LNCAP (cell line): ENCODE measurements around the gene ATP6V0A1.

Experiments used
- TF ChIP-seq, protein P1 (sequence below): fragments of 450-650 bp; IDR thresholded peaks from 2 replicates; pipeline ENCODE4 v1.5.1; 2017; ENCODE audit warnings: mild to moderate bottlenecking

The ATP6V0A1 gene

DNA sequence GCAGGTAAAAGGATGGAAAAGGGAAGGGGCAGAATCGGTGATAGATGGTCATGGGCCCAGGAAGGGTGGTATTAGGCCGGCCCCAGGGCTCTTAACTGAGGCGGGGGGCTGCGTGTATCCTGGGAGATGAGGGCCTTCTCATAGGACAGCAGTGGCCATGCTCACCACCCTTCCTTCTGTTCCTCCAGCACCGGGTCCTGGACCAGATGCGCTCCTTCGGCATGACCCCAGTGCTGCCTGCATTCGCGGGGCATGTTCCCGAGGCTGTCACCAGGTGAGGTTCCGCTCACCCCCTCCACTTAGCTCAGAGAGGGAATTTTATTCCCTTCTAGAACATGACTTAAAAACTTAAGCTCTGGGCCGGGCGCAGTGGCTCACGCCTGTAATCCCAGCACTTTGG lies 79.8 kb downstream of the ATP6V0A1 start:
- TF ChIP-seq, protein P1, sequence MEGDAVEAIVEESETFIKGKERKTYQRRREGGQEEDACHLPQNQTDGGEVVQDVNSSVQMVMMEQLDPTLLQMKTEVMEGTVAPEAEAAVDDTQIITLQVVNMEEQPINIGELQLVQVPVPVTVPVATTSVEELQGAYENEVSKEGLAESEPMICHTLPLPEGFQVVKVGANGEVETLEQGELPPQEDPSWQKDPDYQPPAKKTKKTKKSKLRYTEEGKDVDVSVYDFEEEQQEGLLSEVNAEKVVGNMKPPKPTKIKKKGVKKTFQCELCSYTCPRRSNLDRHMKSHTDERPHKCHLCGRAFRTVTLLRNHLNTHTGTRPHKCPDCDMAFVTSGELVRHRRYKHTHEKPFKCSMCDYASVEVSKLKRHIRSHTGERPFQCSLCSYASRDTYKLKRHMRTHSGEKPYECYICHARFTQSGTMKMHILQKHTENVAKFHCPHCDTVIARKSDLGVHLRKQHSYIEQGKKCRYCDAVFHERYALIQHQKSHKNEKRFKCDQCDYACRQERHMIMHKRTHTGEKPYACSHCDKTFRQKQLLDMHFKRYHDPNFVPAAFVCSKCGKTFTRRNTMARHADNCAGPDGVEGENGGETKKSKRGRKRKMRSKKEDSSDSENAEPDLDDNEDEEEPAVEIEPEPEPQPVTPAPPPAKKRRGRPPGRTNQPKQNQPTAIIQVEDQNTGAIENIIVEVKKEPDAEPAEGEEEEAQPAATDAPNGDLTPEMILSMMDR, result no peak

DNA sequence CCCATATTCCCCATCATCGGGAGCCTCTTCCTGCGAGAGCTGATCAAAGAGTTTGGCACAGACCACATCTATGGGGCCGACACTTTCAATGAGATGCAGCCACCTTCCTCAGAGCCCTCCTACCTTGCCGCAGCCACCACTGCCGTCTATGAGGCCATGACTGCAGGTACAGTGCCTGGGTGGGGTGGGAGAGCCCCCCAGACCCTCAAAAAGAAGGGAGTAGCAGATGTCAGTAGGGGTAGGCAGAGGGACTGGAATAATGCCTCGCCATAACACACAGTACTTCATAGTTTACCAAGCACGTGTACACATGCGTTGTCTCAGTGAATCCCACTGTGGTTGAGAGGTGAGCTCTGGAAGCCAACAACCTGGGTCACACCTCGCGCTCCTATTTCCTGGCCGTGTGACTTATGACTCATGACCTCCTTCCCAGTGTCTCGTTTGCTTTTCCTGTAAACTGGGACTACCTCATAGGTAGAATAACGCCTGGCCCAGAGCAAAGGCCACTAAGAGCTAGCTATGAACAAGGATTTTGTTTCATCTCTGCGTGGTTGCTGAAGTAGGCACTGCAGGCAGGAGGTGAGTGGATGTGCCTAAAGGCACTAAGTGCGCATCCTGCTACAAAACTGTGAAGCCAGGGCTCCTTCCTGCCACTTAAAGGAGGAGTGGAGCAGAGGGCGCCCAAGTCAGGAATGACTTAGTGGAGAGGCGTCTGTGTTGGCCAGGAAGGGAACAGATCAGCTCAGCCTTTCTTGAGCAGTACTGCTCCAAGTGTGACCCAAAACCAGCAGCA lies 82.6 kb downstream of the ATP6V0A1 start:
- TF ChIP-seq, protein P1, result no peak

DNA sequence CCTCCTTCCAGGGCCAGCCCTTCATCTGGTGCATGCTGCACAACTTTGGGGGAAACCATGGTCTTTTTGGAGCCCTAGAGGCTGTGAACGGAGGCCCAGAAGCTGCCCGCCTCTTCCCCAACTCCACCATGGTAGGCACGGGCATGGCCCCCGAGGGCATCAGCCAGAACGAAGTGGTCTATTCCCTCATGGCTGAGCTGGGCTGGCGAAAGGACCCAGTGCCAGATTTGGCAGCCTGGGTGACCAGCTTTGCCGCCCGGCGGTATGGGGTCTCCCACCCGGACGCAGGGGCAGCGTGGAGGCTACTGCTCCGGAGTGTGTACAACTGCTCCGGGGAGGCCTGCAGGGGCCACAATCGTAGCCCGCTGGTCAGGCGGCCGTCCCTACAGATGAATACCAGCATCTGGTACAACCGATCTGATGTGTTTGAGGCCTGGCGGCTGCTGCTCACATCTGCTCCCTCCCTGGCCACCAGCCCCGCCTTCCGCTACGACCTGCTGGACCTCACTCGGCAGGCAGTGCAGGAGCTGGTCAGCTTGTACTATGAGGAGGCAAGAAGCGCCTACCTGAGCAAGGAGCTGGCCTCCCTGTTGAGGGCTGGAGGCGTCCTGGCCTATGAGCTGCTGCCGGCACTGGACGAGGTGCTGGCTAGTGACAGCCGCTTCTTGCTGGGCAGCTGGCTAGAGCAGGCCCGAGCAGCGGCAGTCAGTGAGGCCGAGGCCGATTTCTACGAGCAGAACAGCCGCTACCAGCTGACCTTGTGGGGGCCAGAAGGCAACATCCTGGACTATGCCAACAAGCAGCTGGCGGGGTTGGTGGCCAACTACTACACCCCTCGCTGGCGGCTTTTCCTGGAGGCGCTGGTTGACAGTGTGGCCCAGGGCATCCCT lies 84.8 kb downstream of the ATP6V0A1 start:
- TF ChIP-seq, protein P1, result no peak

DNA sequence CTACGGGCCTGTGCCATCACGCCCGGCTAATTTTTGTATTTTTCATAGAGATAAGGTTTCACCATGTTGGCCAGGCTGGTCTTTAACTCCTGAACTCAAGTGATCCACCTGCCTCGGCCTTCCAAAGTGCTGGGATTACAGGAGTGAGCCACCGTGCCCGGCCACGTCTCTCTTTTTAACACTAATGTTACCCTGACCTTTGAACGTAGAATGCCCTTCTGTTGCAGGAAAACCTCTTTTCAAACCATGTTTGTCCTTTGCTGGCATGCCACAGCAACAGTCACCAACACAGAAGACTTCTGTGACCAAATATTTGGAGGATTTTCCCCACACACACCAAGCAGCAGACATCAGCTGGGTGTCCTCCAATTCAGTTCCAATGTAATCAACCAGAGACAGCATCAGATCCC lies 86.2 kb downstream of the ATP6V0A1 start:
- TF ChIP-seq, protein P1, result no peak

DNA sequence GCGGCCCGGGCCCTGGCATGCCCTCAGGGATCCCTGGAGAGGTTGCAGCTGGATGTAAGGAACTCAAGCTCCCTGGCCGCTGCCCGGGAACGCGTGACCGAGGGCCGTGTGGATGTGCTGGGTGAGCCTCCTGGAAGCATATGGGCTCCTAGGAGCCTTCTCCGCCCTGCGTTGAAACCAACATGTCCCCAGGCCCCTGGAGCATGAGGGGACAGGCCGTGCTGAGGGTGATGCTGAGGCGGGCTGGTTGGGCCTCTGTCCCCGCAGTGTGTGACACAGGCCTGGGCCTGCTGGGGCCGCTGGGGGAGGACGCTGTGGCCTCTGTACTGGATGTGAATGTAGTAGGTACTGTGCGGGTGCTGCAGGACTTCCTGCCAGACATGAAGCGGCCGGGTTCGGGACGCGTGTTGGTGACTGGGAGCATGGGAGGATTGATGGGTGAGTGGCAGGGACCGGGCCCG lies 88.4 kb downstream of the ATP6V0A1 start:
- TF ChIP-seq, protein P1, result no peak

DNA sequence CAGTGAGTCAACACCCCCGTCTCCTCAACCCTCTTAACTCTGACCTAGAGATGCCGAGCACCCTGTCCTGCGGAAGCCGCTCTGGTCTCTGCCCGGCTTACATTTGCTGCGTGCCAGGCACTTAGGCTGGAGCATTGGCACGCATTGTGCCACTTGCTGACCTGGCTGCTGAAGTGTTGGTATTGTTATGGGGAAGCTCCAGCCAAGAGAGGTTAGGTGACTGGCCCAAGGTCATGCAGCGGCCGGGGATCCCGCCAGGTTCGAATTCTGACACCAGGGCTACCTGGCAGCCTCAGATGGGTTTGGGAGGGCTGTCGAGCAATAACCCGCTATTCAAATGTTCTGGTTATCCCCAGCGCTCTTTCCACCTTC lies 89.0 kb downstream of the ATP6V0A1 start:
- TF ChIP-seq, protein P1, result no peak

DNA sequence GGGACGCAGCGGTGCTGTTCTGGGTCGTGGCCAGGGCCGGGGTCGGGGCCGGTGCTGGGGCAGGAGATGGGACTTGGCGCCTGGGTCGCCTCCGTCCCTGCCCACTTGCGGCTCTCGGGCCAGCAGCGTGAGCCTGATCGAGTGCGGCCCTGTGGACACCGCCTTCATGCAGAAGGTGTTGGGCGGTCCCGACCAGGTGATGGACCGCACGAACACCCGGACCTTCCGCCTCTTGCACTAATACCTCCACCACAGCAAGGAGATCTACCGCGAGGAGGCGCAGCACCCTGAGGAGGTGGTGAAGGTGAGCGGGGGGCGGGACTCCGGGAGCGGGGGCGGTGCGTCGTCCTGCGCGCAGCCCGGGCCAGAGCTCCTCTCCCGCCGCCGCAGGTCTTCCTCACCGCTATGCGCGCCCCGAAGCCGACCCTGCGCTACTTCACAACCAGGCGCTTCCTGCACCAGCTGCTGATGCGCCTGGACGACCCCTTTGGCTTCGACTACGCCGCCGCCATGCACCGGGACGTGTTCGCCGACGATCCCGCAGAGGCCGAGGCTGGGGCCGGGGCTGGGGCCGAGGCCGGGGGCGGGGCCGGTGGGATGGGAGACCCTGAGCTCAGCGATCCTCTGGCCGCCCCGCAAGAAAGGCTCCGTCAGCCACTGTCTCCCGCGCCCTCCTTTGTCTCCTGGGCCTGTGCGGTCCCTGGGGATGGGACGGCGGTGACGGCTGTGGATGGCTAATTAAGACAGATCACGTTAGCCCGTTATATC lies 89.6 kb downstream of the ATP6V0A1 start:
- TF ChIP-seq, protein P1, result no peak
